Karpas-422 (cell line): ENCODE results near the gene SEC16A. TPM values are rescaled to one million over a fixed set of nuclear protein-coding genes. Genes with fewer than 3 reads are reported as not detected.

Experiments used
- DNase-seq: peaks from one replicate; pipeline ENCODE4 v3.0.0-alpha.2; 2015
- H2AFZ ChIP-seq: fragments of 200-600 bp; sonication (generic); 2 replicates; pipeline ENCODE4 v1.6.1; 2014; ENCODE audit warnings: antibody characterized with exemption, low read length, mixed read lengths
- H3K27ac ChIP-seq: fragments of 200-600 bp; sonication (generic); 2 replicates; pipeline ENCODE4 v1.5.1; 2014; ENCODE audit warnings: mild to moderate bottlenecking, low read length, moderate library complexity
- H3K27me3 ChIP-seq: fragments of 200-600 bp; sonication (generic); 2 replicates; pipeline ENCODE4 v1.6.1; 2014; ENCODE audit warnings: low read length, mixed read lengths
- H3K36me3 ChIP-seq: fragments of 200-600 bp; sonication (generic); 2 replicates; pipeline ENCODE4 v1.6.1; 2014; ENCODE audit warnings: low read length, mixed read lengths; ENCODE audit not compliant: insufficient read depth
- H3K4me1 ChIP-seq: fragments of 200-600 bp; sonication (generic); 2 replicates; pipeline ENCODE4 v1.6.1; 2014; ENCODE audit warnings: mild to moderate bottlenecking, low read length, mixed read lengths
- H3K4me2 ChIP-seq: fragments of 200-600 bp; sonication (generic); 2 replicates; pipeline ENCODE4 v1.6.1; 2014; ENCODE audit warnings: low read length, low read depth, mild to moderate bottlenecking; ENCODE audit not compliant: poor library complexity, severe bottlenecking
- H3K4me3 ChIP-seq: fragments of 200-600 bp; sonication (generic); 2 replicates; pipeline ENCODE4 v1.5.1; 2014; ENCODE audit warnings: mild to moderate bottlenecking, antibody characterized with exemption, low read length, mixed read lengths
- H3K79me2 ChIP-seq: fragments of 200-600 bp; sonication (generic); 2 replicates; pipeline ENCODE4 v1.6.1; 2014; ENCODE audit warnings: mild to moderate bottlenecking, low read length, mixed read lengths
- H3K9ac ChIP-seq: fragments of 200-600 bp; sonication (generic); 2 replicates; pipeline ENCODE4 v1.6.0; 2014; ENCODE audit warnings: low read length
- H3K9me2 ChIP-seq: fragments of 200-600 bp; sonication (generic), shearing (Covaris generic); replicated peaks from 2 replicates; pipeline ENCODE4 v1.6.0; 2014; ENCODE audit warnings: mild to moderate bottlenecking, low read length, moderate library complexity; ENCODE audit not compliant: insufficient read depth
- H3K9me3 ChIP-seq: fragments of 300-700, 200-600 bp; sonication (generic); 2 replicates; pipeline ENCODE4 v1.6.1; 2014; ENCODE audit warnings: low read length, mixed read lengths
- H4K20me1 ChIP-seq: fragments of 200-600 bp; sonication (generic); 2 replicates; pipeline ENCODE4 v1.6.1; 2014; ENCODE audit warnings: mild to moderate bottlenecking, antibody characterized with exemption, low read length, low read depth; ENCODE audit not compliant: insufficient read depth
- total RNA-seq: library from RNA; depleted of rRNA; stranded (reverse); fragments of >200 nt; shearing (Covaris generic); gene quantifications from 2 replicates; pipeline ENCODE4 v1.2.3, GENCODE V29; 2014; ENCODE audit warnings: low replicate concordance

SEC16A gene
- total RNA-seq, 1 experiment from 2014 or later, result 21.5 TPM

GRCh38 chr9:136508729-136509500 lies 26.1 kb upstream of the SEC16A start:
- Histone ChIP-seq H3K9ac (no peak overlapping the region), H3K4me2 (no peak overlapping the region), H3K27me3 (no peaks in the 10 kb centered on the region), H3K4me3 (no peak overlapping the region), H3K9me3 (no peaks in the 10 kb centered on the region), H3K36me3 (no peaks in the 10 kb centered on the region), H3K4me1 (no peaks in the 10 kb centered on the region), H3K9me2 (no peaks in the 10 kb centered on the region), H2AFZ (no peak overlapping the region), H3K27ac (no peak overlapping the region), H3K79me2 (no peaks in the 10 kb centered on the region), H4K20me1 (no peaks in the 10 kb centered on the region)
- DNase-seq, result no peak

- no peak overlapping the region for H3K9ac ChIP-seq
- no peak for DNase-seq
- H3K79me2 ChIP-seq, result no peaks in the 10 kb centered on the region
Observed at GRCh38 chr9:136507992-136508375, 25.1 kb upstream of the SEC16A start.

GRCh38 chr9:136507221-136507991 lies 24.6 kb upstream of the SEC16A start:
- Histone ChIP-seq H3K9ac (no peak overlapping the region), H4K20me1 (no peaks in the 10 kb centered on the region), H3K79me2 (no peaks in the 10 kb centered on the region), H3K9me2 (no peaks in the 10 kb centered on the region), H3K36me3 (no peaks in the 10 kb centered on the region), H3K4me3 (no peak overlapping the region), H2AFZ (no peak overlapping the region), H3K27ac (no peak overlapping the region), H3K4me1 (no peaks in the 10 kb centered on the region), H3K27me3 (no peaks in the 10 kb centered on the region), H3K4me2 (no peak overlapping the region), H3K9me3 (no peaks in the 10 kb centered on the region)
- DNase-seq, result no peak

More at GRCh38 chr9:136507992-136508375, 25.1 kb upstream of the SEC16A start:
- Histone ChIP-seq H3K9me2 (no peaks in the 10 kb centered on the region), H3K4me1 (no peaks in the 10 kb centered on the region), H3K9me3 (no peaks in the 10 kb centered on the region), H3K4me3 (no peak overlapping the region), H3K27ac (no peak overlapping the region), H3K36me3 (no peaks in the 10 kb centered on the region), H4K20me1 (no peaks in the 10 kb centered on the region), H2AFZ (no peak overlapping the region), H3K27me3 (no peaks in the 10 kb centered on the region), H3K4me2 (no peak overlapping the region)

- Histone ChIP-seq H3K9me2 (no peaks in the 10 kb centered on the region), H3K27me3 (no peaks in the 10 kb centered on the region), H4K20me1 (no peaks in the 10 kb centered on the region), H2AFZ (no peak overlapping the region), H3K36me3 (no peaks in the 10 kb centered on the region), H3K9ac (no peak overlapping the region), H3K4me2 (no peak overlapping the region), H3K4me1 (no peaks in the 10 kb centered on the region), H3K27ac (no peak overlapping the region), H3K9me3 (no peaks in the 10 kb centered on the region), H3K4me3 (no peak overlapping the region), H3K79me2 (no peaks in the 10 kb centered on the region)
- DNase-seq, result no peak
Observed at GRCh38 chr9:136506425-136506824, 23.6 kb upstream of the SEC16A start.

- H3K9me2 ChIP-seq, result no peaks in the 10 kb centered on the region
- H3K79me2 ChIP-seq, result no peaks in the 10 kb centered on the region
- H4K20me1 ChIP-seq, result no peaks in the 10 kb centered on the region
- H3K9ac ChIP-seq, result no peak overlapping the region
- no peak overlapping the region for H3K4me3 ChIP-seq
- no peak overlapping the region for H3K27ac ChIP-seq
- H3K4me2 ChIP-seq, result no peak overlapping the region
- H3K4me1 ChIP-seq, result no peaks in the 10 kb centered on the region
- H2AFZ ChIP-seq, result no peak overlapping the region
- DNase-seq, result no peak
- no peaks in the 10 kb centered on the region for H3K36me3 ChIP-seq
- H3K27me3 ChIP-seq, result no peaks in the 10 kb centered on the region
- no peaks in the 10 kb centered on the region for H3K9me3 ChIP-seq
Observed at GRCh38 chr9:136505406-136506403, 22.9 kb upstream of the SEC16A start.

GRCh38 chr9:136504512-136505348 lies 21.9 kb upstream of the SEC16A start:
- Histone ChIP-seq H3K27me3 (no peaks in the 10 kb centered on the region), H3K9me3 (no peaks in the 10 kb centered on the region), H3K9me2 (no peaks in the 10 kb centered on the region), H3K79me2 (no peaks in the 10 kb centered on the region), H3K4me2 (no peak overlapping the region), H3K9ac (no peak overlapping the region), H3K4me3 (no peak overlapping the region), H3K27ac (no peak overlapping the region), H2AFZ (no peak overlapping the region), H3K36me3 (no peaks in the 10 kb centered on the region), H4K20me1 (no peaks in the 10 kb centered on the region), H3K4me1 (no peaks in the 10 kb centered on the region)
- no peak for DNase-seq

GRCh38 chr9:136502940-136503550 lies 20.2 kb upstream of the SEC16A start:
- H3K9ac ChIP-seq, result no peak overlapping the region
- no peaks in the 10 kb centered on the region for H3K4me1 ChIP-seq
- H3K27me3 ChIP-seq, result no peaks in the 10 kb centered on the region
- no peaks in the 10 kb centered on the region for H3K36me3 ChIP-seq
- no peaks in the 10 kb centered on the region for H4K20me1 ChIP-seq
- H3K9me3 ChIP-seq, result no peaks in the 10 kb centered on the region
- H3K4me2 ChIP-seq, result no peak overlapping the region
- no peak overlapping the region for H2AFZ ChIP-seq
- no peak overlapping the region for H3K4me3 ChIP-seq
- no peaks in the 10 kb centered on the region for H3K79me2 ChIP-seq
- no peak overlapping the region for H3K27ac ChIP-seq
- no peak for DNase-seq
- no peaks in the 10 kb centered on the region for H3K9me2 ChIP-seq
